PC-3 (cell line): ENCODE measurements around the gene ADARB2. TPM values are rescaled to one million over a fixed set of nuclear protein-coding genes. Genes with fewer than 3 reads are reported as not detected.

Experiments used
- ATAC-seq: fragments of 200-7000 bp; cut with Tn5 transposase; 2 replicates; pipeline ENCODE4 v1.9.1; 2020; ENCODE audit warnings: mild to moderate bottlenecking, moderate library complexity
- BruUV-seq: library from RNA; stranded (reverse); fragments of 400-500 nt; replicated peaks from 2 replicates; lab custom pipeline; 2021; lab: Mats Ljungman, UMichigan
- CTCF ChIA-PET: fragments of 300-600 bp; sonication (Branson Sonifier 250); formaldehyde crosslinking; loops from one replicate; lab custom pipeline; 2022; ENCODE audit warnings: antibody characterized with exemption; lab: Charles Lee
- POLR2A ChIA-PET: fragments of 300-600 bp; sonication (Branson Sonifier 250); formaldehyde crosslinking; loops from one replicate; lab custom pipeline; 2022; ENCODE audit warnings: antibody characterized with exemption; ENCODE audit not compliant: unreplicated experiment; lab: Charles Lee
- DNase-seq: peaks from one replicate; pipeline ENCODE4 v3.0.0-alpha.2; 2015
- H2AFZ ChIP-seq: fragments of 300-600 bp; sonication (generic); 2 replicates; pipeline ENCODE4 v1.6.0; 2016; ENCODE audit warnings: antibody characterized with exemption, low read length
- H3F3A ChIP-seq: fragments of 300-600 bp; sonication (generic); one replicate; pipeline ENCODE4 v1.6.0; 2017; ENCODE audit warnings: antibody characterized with exemption, low read length, control low read depth, mild to moderate bottlenecking; ENCODE audit not compliant: unreplicated experiment
- H3K27ac ChIP-seq: fragments of 300-600 bp; sonication (generic); 2 replicates; pipeline ENCODE4 v1.5.1; 2016; ENCODE audit warnings: mild to moderate bottlenecking, low read length
- H3K27me3 ChIP-seq: fragments of 300-600 bp; sonication (generic); 2 replicates; pipeline ENCODE4 v1.6.1; 2016; ENCODE audit warnings: low read length, mixed read lengths
- H3K36me3 ChIP-seq: fragments of 300-600 bp; sonication (generic); 2 replicates; pipeline ENCODE4 v1.6.1; 2016; ENCODE audit warnings: low read depth, mixed run types, low read length, mixed read lengths
- H3K4me1 ChIP-seq: fragments of 300-600 bp; sonication (generic); 2 replicates; pipeline ENCODE4 v1.5.1; 2016; ENCODE audit warnings: low read length; ENCODE audit not compliant: insufficient read depth
- H3K4me2 ChIP-seq: fragments of 300-600 bp; sonication (generic); 2 replicates; pipeline ENCODE4 v1.6.0; 2016; ENCODE audit warnings: low read length
- H3K4me3 ChIP-seq: fragments of 300-600 bp; sonication (generic); 2 replicates; pipeline ENCODE4 v1.5.1; 2016; ENCODE audit warnings: mild to moderate bottlenecking, low read length, mixed read lengths
- H3K79me2 ChIP-seq: fragments of 300-600 bp; sonication (generic); 2 replicates; pipeline ENCODE4 v1.6.1; 2017; ENCODE audit warnings: low read length, mixed read lengths
- H3K9ac ChIP-seq: fragments of 300-600 bp; sonication (generic); 2 replicates; pipeline ENCODE4 v1.6.0; 2016; ENCODE audit warnings: mild to moderate bottlenecking, low read length
- H3K9me2 ChIP-seq: fragments of 300-600 bp; sonication (generic); replicated peaks from 2 replicates; pipeline ENCODE4 v1.6.1; 2016; ENCODE audit warnings: mixed run types, low read length, mixed read lengths
- H3K9me3 ChIP-seq: fragments of 300-600 bp; sonication (generic); 2 replicates; pipeline ENCODE4 v1.6.1; 2016; ENCODE audit warnings: low read length, mixed read lengths
- H4K20me1 ChIP-seq: fragments of 300-600 bp; sonication (generic); 2 replicates; pipeline ENCODE4 v1.6.1; 2016; ENCODE audit warnings: low read length, mixed read lengths
- EZH2 ChIP-seq: fragments of 300-600 bp; sonication (generic); IDR thresholded peaks from one replicate; pipeline ENCODE4 v1.6.1; 2017; ENCODE audit warnings: antibody characterized with exemption, mild to moderate bottlenecking, low read length; ENCODE audit not compliant: unreplicated experiment
- EZH2phosphoT487 ChIP-seq: fragments of 300-600 bp; sonication (generic); IDR thresholded peaks from 2 replicates; pipeline ENCODE4 v1.6.1; 2018; ENCODE audit warnings: mild to moderate bottlenecking, antibody characterized with exemption, low read length, borderline replicate concordance
- intact Hi-C: fragments of 100-400 bp; cut with micrococcal nuclease; formaldehyde crosslinking; loops from 2 replicates; pipeline ENCODE4 v1.9.0; 2023
- total RNA-seq: library from RNA; depleted of rRNA; stranded (reverse); fragments of >200 nt; gene quantifications from 2 replicates; pipeline ENCODE4 v1.2.3, GENCODE V29; 2014
- TF ChIP-seq, protein P1 (sequence below): fragments of 300-600 bp; sonication (generic); conservative IDR thresholded peaks from 2 replicates; pipeline ENCODE4 v1.5.1; 2017; ENCODE audit warnings: antibody characterized with exemption, low read depth, mild to moderate bottlenecking, low read length

Gene ADARB2
- total RNA-seq, 1 experiment from 2014 or later = not detected

DNA sequence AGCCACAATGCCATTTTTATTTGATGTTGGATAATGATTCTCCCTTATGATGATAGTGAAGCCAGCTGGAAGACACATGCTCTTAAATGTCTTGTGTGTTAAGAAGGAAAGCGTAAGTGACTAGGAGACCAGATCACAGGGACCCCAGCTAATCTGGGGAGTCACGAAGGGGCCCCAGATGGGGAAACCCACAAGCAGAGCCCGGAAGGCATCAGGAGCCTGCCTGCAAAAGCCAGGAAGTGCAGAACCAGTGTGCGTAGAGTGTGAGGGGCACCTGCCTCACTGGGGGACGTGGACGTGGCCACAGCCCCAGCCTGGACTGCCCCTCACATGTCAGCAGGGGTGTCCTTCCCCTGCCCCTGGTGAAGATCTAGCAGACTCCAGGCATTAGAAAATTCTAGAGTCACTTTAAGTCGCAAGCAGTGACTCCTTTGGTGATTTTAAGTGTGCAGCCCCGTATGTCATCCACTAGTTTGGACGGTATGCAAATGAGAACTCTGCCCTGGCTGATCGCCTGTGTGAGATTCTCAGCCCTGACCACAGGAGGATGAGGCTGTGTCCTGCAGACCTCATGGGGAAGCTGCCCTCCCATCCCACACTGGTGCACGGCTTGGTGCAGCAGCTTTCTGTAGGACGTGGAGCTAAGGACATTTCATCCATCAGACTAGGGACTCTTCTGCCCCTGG is 438.1 kb downstream of the ADARB2 start:
- ChIA-PET POLR2A (no interaction called here), CTCF (no interaction called here)
- no peaks in the 10 kb centered on the region for H3K9me3 ChIP-seq
- H3K79me2 ChIP-seq = no peaks in the 10 kb centered on the region
- BruUV-seq = no TSS peak
- H3K27me3 ChIP-seq = 0 out of 2 replicates have a peak, but pooled peaks cover 20% of the 10 kb centered on the region
- H4K20me1 ChIP-seq = no peaks in the 10 kb centered on the region
- H3K4me1 ChIP-seq = no peaks in the 10 kb centered on the region
- H3K27ac ChIP-seq = no peak overlapping the region
- no peak overlapping the region for H3K4me2 ChIP-seq
- DNase-seq = no peak
- intact Hi-C loops = no loop called here
- no peak overlapping the region for H2AFZ ChIP-seq
- no peak for ATAC-seq
- no peaks in the 10 kb centered on the region for H3K36me3 ChIP-seq
- no peak overlapping the region for H3K4me3 ChIP-seq
- TF ChIP-seq, protein P1, sequence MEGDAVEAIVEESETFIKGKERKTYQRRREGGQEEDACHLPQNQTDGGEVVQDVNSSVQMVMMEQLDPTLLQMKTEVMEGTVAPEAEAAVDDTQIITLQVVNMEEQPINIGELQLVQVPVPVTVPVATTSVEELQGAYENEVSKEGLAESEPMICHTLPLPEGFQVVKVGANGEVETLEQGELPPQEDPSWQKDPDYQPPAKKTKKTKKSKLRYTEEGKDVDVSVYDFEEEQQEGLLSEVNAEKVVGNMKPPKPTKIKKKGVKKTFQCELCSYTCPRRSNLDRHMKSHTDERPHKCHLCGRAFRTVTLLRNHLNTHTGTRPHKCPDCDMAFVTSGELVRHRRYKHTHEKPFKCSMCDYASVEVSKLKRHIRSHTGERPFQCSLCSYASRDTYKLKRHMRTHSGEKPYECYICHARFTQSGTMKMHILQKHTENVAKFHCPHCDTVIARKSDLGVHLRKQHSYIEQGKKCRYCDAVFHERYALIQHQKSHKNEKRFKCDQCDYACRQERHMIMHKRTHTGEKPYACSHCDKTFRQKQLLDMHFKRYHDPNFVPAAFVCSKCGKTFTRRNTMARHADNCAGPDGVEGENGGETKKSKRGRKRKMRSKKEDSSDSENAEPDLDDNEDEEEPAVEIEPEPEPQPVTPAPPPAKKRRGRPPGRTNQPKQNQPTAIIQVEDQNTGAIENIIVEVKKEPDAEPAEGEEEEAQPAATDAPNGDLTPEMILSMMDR = no peak
- no peaks in the 10 kb centered on the region for H3F3A ChIP-seq
- H3K9ac ChIP-seq = no peak overlapping the region
- H3K9me2 ChIP-seq = no peaks in the 10 kb centered on the region

- peaks cover 20% of the 10 kb centered on the region; the same call in 1 of the 2 replicates for H3K27me3 ChIP-seq
- DNase-seq = no peak
- POLR2A ChIA-PET = no interaction called here
- no peak for TF ChIP-seq EZH2phosphoT487
- H3K79me2 ChIP-seq = no peaks in the 10 kb centered on the region
- no peak overlapping the region for H2AFZ ChIP-seq
- H3K9ac ChIP-seq = no peak overlapping the region
- H3F3A ChIP-seq = no peaks in the 10 kb centered on the region
- no peaks in the 10 kb centered on the region for H3K9me2 ChIP-seq
- H3K4me2 ChIP-seq = no peak overlapping the region
- no peaks in the 10 kb centered on the region for H3K36me3 ChIP-seq
- intact Hi-C loops = no loop called here
- H3K4me3 ChIP-seq = no peak overlapping the region
- no peaks in the 10 kb centered on the region for H3K9me3 ChIP-seq
- BruUV-seq = no TSS peak
- no peaks in the 10 kb centered on the region for H3K4me1 ChIP-seq
- H3K27ac ChIP-seq = no peak overlapping the region
- ATAC-seq = no peak
- CTCF ChIA-PET = no interaction called here
- no peaks in the 10 kb centered on the region for H4K20me1 ChIP-seq
These were observed 439.6 kb downstream of the ADARB2 start for GRCh38 chr10:1297566-1298301.

DNA sequence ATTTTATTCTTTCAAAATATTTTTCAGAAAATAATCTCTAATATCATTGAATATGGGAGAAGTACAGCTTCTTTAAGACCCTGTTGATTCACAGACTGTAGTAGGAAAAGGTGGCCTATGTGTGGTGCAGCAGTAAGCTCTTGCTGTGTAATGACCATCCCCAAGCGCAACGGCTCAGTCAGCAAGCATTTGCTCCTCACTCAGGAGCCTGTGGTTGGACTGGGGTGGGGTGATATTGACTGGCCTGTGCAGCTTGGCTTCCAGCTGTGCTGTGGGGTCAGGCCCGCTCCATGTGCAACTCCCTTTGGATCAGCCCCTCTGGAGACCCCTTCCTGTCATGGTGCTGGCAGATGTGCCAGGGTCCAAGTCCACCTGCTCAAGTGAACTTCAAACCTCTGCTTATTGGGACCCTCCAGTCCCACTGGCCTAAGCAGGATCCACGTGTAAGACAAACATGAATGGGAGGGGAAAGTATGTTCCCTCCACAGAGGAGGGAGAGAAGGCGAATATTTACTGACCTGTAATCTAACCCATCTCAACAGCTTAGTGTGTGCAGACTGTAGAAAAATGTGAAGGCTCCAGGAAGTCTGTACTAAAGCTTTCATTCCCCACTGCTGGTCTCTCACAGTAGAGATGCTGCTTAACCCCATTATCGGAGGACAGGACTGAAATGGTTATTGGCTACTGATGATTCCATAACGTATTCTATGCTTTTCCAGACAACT is 441.4 kb downstream of the ADARB2 start:
- Histone ChIP-seq H3F3A (no peaks in the 10 kb centered on the region), H3K9ac (no peak overlapping the region), H3K9me3 (no peaks in the 10 kb centered on the region), H2AFZ (no peak overlapping the region), H3K4me3 (no peak overlapping the region), H3K4me2 (no peak overlapping the region), H3K9me2 (no peaks in the 10 kb centered on the region), H3K36me3 (no peaks in the 10 kb centered on the region), H4K20me1 (no peaks in the 10 kb centered on the region), H3K4me1 (no peaks in the 10 kb centered on the region), H3K79me2 (no peaks in the 10 kb centered on the region), H3K27ac (no peak overlapping the region), H3K27me3 (peaks cover 30% of the 10 kb centered on the region; the same call in 1 of the 2 replicates)
- no peak for DNase-seq
- ChIA-PET POLR2A (no interaction called here), CTCF (no interaction called here)
- intact Hi-C loops = no loop called here
- no TSS peak for BruUV-seq
- ATAC-seq = no peak
- TF ChIP-seq, protein P1 = no peak
- no peak for TF ChIP-seq EZH2phosphoT487
- TF ChIP-seq EZH2 = no peak
